ENCODE results near the gene ACTN1.

The ACTN1 gene

DNA sequence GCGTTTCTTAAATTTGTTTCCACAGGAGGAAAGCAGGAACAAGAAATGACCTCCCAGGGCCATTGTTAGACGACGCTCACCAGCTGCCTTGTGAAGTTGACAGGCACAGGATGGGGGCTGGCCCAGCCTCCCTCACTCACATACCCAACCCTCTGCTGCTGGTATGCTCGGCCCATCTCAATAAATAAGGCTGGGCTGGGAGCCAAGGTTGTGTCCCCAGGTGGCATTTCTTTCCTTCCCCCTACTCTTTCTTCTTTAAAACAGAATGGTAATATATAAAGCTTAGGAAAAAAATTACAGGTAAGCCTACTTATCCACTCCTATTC, 93.0 kb downstream of the ACTN1 start:
- Mint-ChIP-seq H3K4me1 (no peaks in the 10 kb centered on the region), H3K4me3 (no peak overlapping the region), H3K36me3 (no peaks in the 10 kb centered on the region), H3K27ac (no peak overlapping the region), H3K9me3 (no peaks in the 10 kb centered on the region), H3K27me3 (no peaks in the 10 kb centered on the region)
- no peak for DNase-seq
- ATAC-seq (replicated peaks) = no peak

DNA sequence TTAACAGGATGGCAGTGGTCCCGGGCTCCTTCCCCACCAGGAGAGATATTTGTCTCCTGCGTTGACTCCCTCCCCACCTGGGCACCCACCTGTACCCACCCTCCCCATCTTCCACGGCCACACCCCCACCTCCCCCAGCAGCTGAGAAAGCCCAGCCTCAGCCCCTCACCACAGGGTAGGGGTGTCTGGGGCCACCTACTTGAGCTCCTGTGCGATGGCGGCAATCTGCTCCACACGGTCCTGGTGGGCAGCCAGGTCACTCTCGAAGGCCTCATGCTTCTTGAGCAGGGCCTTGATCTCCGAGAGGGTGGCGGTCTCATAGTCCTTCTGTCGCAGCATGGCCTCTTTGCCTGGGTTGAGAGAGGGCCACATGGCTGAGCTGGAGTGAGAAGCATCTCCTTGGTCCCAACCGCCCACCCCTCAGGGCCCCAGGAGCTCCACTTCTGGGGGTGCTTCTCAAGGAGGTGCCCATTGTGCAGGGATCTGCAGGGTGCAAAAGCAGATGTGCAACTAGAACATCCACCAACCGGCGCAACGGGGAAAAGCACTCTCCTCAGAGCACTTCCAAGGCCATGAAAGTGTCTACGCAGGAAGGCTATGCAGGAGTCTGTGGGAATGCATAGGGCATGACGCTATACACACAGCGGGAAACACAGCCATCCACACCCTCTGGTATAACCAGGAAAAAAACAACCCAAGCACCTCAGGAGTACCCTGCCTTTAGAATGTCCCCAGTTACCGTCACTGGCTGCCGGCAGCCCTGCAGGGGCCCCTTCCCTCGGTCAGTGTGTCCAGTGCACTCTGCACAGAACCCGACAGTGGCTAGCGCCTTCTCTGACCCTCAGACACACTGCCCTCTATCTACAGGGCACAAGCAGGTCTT, 93.6 kb downstream of the ACTN1 start:
- H3K27ac Mint-ChIP-seq = no peak overlapping the region
- no peak overlapping the region for H3K4me3 Mint-ChIP-seq
- no peak for DNase-seq
- H3K4me1 Mint-ChIP-seq = no peaks in the 10 kb centered on the region
- no peaks in the 10 kb centered on the region for H3K36me3 Mint-ChIP-seq
- H3K9me3 Mint-ChIP-seq = no peaks in the 10 kb centered on the region
- no peaks in the 10 kb centered on the region for H3K27me3 Mint-ChIP-seq
- no peak for ATAC-seq (replicated peaks)

DNA sequence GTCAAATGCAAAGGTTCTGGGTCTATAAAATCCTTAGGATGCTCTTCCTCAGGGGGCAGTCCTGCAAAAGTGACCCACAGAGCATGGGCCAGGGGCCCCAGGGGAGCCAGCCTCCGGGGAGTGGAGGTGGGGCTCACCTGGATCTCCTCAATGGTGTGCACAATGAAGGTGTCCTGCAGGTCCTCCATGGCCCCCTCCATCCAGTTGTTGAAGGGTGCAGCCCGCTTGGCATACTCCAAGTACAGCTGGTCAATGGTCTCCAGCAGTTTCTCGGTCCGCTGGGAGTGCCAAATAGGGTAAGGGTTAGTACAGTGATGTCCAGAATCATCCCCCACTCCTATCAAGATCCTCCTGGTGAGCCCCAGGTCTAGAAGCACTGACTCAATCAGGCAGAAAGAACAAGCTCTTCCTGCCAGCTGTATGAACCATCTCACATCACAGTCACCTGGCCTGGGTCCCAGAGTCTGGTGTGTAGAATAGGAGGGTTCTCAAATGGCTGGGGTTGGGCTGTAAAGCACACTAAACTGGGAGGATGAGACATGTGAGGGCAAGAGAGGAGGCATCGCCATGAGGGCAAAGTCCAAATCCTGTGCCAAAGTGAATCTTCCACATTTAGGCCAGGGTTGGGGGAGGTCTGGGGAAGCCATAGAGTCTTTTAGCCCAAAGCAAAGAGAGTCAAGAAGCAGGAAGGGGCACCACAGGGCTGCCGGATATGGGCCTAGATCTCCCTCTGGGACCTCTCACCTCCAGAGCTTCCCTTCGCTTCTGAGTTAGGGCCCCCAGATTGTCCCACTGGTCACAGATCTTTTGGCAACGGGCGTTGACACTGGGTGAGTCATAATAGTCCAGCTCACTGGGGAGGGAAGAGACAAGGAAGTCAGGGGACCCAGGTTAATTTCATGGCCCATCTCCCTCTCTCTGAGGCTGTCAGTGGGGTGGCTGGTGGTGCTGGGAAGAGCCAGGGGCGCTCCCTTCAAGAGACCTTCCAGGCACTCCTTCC, 94.8 kb downstream of the ACTN1 start:
- ATAC-seq (replicated peaks) = no peak
- H3K27ac Mint-ChIP-seq = no peak overlapping the region
- no peaks in the 10 kb centered on the region for H3K9me3 Mint-ChIP-seq
- H3K4me3 Mint-ChIP-seq = no peak overlapping the region
- no peaks in the 10 kb centered on the region for H3K27me3 Mint-ChIP-seq
- no peaks in the 10 kb centered on the region for H3K4me1 Mint-ChIP-seq
- no peak for DNase-seq
- no peaks in the 10 kb centered on the region for H3K36me3 Mint-ChIP-seq

DNA sequence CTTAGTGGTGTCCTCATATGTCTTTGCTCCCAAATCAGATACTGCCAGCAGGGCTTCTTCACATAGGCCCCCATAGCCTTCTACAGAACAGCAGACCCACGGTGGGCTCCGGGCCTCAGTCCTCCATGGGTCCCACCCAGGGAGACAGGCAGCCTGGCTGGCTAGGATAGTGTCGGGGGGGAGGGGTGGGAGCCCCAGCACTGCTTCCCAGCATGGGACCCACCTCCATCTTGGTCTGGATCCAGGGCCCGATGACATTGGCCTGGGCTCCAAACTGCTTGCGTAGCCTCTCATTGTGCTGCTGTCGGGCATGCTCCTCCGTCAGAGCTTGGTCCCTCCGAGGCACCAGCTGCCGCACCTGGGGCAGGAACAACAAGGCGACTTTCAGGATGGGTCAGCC, 96.9 kb downstream of the ACTN1 start:
- Mint-ChIP-seq H3K27ac (no peak overlapping the region), H3K9me3 (no peaks in the 10 kb centered on the region), H3K36me3 (no peaks in the 10 kb centered on the region), H3K4me1 (no peaks in the 10 kb centered on the region), H3K4me3 (no peak overlapping the region), H3K27me3 (no peaks in the 10 kb centered on the region)
- no peak for DNase-seq
- no peak for ATAC-seq (replicated peaks)

DNA sequence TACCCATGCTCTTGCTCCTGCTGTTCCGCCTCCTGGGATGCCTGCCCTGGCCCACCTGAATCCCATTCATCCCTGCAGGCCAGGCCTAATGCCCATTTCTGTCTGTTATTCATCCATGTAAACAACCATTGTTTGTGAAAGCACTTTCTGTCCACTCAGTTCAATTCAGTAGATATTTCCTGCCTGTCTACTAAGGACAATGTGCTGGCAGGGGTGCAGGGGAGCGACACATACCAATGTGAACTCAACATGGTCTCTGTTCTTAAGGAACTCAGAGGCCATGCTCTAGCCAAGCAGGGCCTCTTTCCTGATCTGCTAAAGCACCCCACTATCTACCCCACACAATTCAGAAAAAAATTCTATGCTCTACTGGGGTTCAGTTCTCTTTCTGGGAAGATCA, 97.7 kb downstream of the ACTN1 start:
- Mint-ChIP-seq H3K36me3 (no peaks in the 10 kb centered on the region), H3K27me3 (no peaks in the 10 kb centered on the region), H3K27ac (no peak overlapping the region), H3K4me3 (no peak overlapping the region), H3K4me1 (no peaks in the 10 kb centered on the region), H3K9me3 (no peaks in the 10 kb centered on the region)
- ATAC-seq (replicated peaks) (no peak), DNase-seq (no peak)

DNA sequence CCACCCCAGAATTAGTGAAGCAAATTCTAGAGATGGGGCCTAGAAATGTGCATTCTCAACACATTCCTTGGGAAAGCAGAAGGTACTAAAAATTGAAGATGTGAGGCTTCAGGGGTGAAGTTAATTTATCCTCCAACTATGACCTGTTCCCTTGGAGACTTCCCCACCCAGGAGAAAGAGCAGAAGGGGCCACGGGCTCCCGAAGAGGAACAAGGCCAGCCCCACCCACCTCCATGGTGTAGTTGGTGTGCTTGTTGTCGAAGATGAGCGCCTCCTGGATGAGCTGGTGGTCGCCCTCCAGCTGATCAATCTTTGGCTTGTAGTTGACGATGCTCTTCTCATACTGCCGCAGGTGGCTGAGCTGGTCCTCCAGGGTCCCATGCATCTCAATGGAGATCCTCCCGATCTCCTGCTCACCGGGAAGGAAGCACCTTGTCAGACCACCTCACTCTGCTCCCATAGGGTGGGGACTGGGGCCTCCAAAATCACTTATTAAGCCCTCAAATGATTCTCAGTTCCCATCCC, 98.5 kb downstream of the ACTN1 start:
- Mint-ChIP-seq H3K27ac (no peak overlapping the region), H3K4me3 (no peak overlapping the region), H3K27me3 (no peaks in the 10 kb centered on the region), H3K9me3 (no peaks in the 10 kb centered on the region), H3K36me3 (no peaks in the 10 kb centered on the region), H3K4me1 (no peaks in the 10 kb centered on the region)
- DNase-seq = no peak
- no peak for ATAC-seq (replicated peaks)

DNA sequence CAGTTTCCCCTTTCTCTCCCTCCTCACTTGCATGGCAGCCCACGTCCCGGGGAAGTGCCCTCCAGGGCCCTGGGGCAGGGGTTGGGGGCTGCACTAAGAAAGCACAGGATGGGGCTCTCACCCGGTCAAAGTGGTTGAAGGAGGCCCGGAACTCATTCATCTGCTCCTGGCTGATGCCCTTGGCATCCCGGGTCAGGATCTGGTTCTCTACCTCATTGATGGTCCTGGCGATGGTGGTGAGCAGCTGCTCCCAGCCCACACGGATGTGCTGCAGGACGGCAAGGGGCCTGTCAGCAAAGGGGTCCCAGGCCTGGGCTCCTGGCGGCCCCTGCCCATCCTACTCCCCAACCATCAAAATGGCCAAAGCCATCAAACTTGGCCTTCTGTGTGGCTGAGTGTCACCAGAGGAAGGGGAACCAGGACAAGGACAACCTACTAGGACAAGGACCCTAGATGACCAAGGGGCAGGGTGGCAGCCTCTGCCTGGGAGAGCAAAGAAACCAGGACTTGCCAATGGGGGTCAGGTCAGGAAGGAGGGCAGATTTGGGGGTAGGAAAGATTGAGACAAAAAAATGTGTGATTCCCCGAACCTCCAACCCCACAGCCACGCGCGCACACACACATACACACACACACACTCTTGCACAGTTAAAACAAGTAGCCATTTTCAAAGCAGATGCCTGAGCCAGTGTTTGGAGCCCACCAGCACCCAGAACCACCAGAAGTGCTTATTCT, 99.1 kb downstream of the ACTN1 start:
- Mint-ChIP-seq H3K4me3 (no peak overlapping the region), H3K9me3 (no peaks in the 10 kb centered on the region), H3K27me3 (no peaks in the 10 kb centered on the region), H3K4me1 (no peaks in the 10 kb centered on the region), H3K27ac (no peak overlapping the region), H3K36me3 (no peaks in the 10 kb centered on the region)
- ATAC-seq (replicated peaks) (no peak), DNase-seq (no peak)

DNA sequence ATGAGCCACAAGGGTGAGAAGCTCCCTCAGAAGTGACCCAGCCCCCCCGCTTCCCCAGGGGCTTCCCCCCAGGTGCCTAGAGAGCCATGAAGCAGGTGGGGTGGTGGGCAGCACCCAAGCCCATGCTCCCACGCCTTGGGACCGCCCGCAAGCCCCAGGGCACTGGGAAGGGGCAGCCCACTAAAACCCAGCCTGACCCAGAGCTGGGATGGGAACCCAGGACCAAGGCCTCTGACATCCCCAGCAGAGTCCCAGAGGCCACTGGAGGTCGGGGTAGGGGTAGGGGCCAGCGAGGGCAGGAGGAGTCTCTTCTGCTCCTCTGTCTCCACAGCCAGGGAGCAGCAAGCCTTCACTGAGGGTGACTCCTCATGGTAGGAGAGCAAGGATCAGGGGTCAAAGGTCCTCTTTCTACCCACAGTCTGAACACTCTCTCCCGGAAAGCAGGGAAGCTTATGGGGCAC, 99.8 kb downstream of the ACTN1 start:
- ATAC-seq (replicated peaks) (no peak), DNase-seq (no peak)
- no peaks in the 10 kb centered on the region for H3K36me3 Mint-ChIP-seq
- H3K9me3 Mint-ChIP-seq = no peaks in the 10 kb centered on the region
- no peak overlapping the region for H3K4me3 Mint-ChIP-seq
- no peak overlapping the region for H3K27ac Mint-ChIP-seq
- no peaks in the 10 kb centered on the region for H3K4me1 Mint-ChIP-seq
- H3K27me3 Mint-ChIP-seq = no peaks in the 10 kb centered on the region

DNA sequence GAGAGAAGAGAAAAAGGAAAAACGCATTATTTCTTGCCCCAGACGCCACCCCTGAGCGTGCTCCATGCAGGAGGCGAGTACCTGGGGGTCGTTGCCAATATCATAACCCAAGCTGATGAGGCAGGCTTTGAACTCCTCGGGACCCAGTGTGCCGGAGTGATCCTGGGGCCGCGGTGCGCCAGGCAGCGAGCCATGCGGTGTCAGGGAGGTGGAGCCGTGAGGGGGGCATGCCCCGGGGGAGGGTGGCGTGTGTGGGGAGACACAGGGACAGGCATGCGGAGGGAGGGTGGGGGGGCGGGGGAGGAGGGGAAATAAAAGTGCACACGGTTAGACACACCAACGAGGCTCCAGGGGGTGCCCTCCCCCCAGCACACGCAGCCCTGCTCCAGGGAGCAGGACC, 100.2 kb downstream of the ACTN1 start:
- Mint-ChIP-seq H3K9me3 (no peaks in the 10 kb centered on the region), H3K4me1 (no peaks in the 10 kb centered on the region)
- no peak for ATAC-seq (replicated peaks)

DNA sequence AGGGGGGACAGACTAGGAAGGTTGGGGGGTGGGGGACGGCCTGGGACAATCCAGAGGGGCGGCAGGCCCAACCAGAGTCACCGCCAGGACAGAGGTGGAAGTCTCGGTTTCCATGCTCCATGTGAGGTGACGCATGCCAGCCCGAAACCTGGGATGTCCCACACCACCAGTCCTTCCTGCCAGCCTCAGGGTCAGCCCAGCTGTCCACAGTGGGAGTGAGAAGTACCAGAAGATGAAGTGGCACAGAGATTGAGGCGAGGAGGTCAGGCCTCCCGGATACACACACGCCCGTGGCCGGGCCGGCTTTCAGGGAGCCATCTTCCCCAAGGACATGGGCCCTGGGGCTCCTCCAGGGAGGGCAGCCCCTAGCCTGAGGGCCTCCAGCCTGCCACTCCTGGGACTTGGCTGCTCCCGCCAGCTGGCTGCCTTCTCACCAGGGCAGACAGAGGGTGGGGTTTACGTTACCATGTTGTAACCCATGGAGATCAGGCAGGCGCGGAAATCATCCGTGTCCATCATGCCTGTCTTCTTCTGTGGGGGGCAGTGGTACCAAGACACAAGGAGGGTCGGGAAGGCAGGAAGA, 101.0 kb downstream of the ACTN1 start:
- Mint-ChIP-seq H3K36me3 (no peaks in the 10 kb centered on the region), H3K4me3 (no peak overlapping the region), H3K4me1 (no peaks in the 10 kb centered on the region), H3K27ac (no peak overlapping the region), H3K27me3 (no peaks in the 10 kb centered on the region), H3K9me3 (no peaks in the 10 kb centered on the region)
- ATAC-seq (replicated peaks) (no peak), DNase-seq (no peak)

More for the DNA sequence above, 100.2 kb downstream of the ACTN1 start:
- H3K27me3 Mint-ChIP-seq = no peaks in the 10 kb centered on the region
- no peaks in the 10 kb centered on the region for H3K36me3 Mint-ChIP-seq
- H3K4me3 Mint-ChIP-seq = no peak overlapping the region
- no peak overlapping the region for H3K27ac Mint-ChIP-seq
- no peak for DNase-seq

DNA sequence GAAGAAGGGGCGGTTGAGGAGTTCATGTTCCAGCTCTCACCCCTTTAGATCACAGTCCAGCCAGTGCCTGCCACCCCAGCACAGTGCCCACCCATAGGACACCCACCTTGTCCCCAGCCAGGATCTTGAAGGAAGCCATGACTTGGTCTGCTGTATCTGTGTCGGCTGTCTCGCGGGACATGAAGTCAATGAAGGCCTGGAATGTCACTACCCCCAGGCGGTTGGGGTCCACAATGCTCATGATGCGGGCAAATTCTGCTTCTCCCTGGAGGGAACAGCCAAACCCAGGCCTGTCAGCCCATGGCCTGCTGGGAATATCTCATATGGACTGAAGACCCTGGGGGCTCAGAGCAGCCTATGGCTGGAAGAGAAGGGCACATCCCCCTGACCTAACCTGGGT, 102.1 kb downstream of the ACTN1 start:
- DNase-seq (no peak), ATAC-seq (replicated peaks) (no peak)
- no peaks in the 10 kb centered on the region for H3K27me3 Mint-ChIP-seq
- H3K4me3 Mint-ChIP-seq = no peak overlapping the region
- H3K4me1 Mint-ChIP-seq = no peaks in the 10 kb centered on the region
- no peaks in the 10 kb centered on the region for H3K9me3 Mint-ChIP-seq
- H3K27ac Mint-ChIP-seq = no peak overlapping the region
- H3K36me3 Mint-ChIP-seq = no peaks in the 10 kb centered on the region

DNA sequence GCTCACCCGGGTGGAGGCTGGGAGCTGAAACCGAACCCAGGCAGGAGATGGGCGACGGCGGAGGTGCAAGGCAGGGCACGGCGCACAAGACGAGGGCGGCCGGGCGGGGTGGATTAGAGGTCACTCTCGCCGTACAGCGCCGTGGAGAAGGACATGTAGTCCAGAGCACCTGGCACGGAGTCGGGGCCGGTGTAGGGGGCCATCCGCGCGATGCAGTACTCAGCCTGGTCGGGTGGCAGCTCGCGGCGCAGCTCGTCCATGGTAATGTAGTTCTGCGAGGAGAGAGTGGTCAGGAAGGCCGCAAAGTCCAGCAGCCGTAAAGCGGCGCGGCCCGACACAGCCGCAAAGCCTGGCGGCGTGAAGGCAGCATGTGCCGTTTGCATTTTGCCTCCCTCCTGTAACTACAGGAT, 104.4 kb downstream of the ACTN1 start:
- DNase-seq (no peak), ATAC-seq (replicated peaks) (peak; percentile 38 to 51)
- H3K9me3 Mint-ChIP-seq = no peaks in the 10 kb centered on the region
- H3K4me3 Mint-ChIP-seq = peak overlapping the region; percentile 11 to 56
- H3K36me3 Mint-ChIP-seq = no peaks in the 10 kb centered on the region
- no peak overlapping the region for H3K27ac Mint-ChIP-seq
- no peaks in the 10 kb centered on the region for H3K27me3 Mint-ChIP-seq
- H3K4me1 Mint-ChIP-seq = no peaks in the 10 kb centered on the region

DNA sequence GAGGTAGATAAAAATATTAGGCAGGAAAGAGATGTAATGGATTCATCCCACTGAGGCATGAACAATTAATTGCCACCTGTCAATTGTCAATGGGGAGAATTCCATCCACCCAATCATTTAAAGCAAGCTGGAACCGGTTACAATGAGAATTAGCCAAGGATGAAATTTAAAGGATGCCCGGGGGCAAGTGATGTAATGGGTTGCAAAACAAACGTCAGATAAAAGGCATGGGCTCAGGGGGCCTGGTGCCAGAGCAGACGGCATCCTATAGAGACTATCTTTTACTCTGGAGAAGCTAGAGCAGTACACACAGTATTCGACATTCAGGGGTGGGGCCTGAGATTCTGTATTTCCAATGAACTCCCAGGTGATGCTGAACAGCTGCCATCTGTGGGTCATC, 105.7 kb downstream of the ACTN1 start:
- Mint-ChIP-seq H3K27me3 (no peaks in the 10 kb centered on the region), H3K27ac (no peak overlapping the region), H3K9me3 (no peaks in the 10 kb centered on the region), H3K4me1 (no peaks in the 10 kb centered on the region), H3K36me3 (no peaks in the 10 kb centered on the region), H3K4me3 (no peak overlapping the region)
- DNase-seq (no peak), ATAC-seq (replicated peaks) (no peak)

DNA sequence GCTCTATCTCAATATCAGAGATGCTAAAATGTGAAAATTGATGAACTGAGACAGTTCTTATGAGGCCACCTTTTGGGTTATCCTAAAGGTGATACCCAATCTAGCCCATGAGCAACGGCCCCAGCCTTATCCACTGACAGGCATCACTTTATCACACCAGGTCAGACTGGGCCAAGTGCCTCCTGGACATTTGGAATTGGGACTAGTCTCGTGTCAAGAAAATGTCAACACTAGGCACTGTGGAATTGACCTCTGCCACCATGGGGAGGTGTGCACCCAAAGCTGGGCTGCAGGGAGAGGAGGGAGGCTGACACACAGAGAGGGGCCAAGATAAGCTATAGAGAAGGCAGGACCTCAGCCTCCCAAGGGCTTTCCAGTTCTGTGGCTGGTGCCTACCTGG, 107.7 kb downstream of the ACTN1 start:
- no peak overlapping the region for H3K4me3 Mint-ChIP-seq
- no peaks in the 10 kb centered on the region for H3K9me3 Mint-ChIP-seq
- DNase-seq (no peak), ATAC-seq (replicated peaks) (no peak)
- no peak overlapping the region for H3K27ac Mint-ChIP-seq
- H3K4me1 Mint-ChIP-seq = no peaks in the 10 kb centered on the region
- H3K36me3 Mint-ChIP-seq = no peaks in the 10 kb centered on the region
- H3K27me3 Mint-ChIP-seq = no peaks in the 10 kb centered on the region

All from stimulated activated naive B cell treated with anti-CD40 and anti-IgM and Interleukin-4, amounts not matched to agents 10 μg/mL and 1 μg/mL and 100 μg/mL, for 72 hours (primary cell).